Ureter (tissue), 1 donor: ENCODE data around the gene PDZK1. TPM values are rescaled to one million over a fixed set of nuclear protein-coding genes. Genes with fewer than 3 reads are reported as not detected.
"Not testable (repeated sequence)": the region's sequence is repeated elsewhere in the genome, so short reads cannot be mapped to it uniquely, and the experiment has no call there.

ENCODE experiments used
- DNase-seq: peaks from one replicate; pipeline ENCODE4 v3.0.0-alpha.2; 2020; ENCODE audit warnings: low spot score
- total RNA-seq: library from RNA; stranded (reverse); gene quantifications from one replicate; pipeline ENCODE4 v1.2.4, GENCODE V29; 2023
- donor health status: DM: yes; HTN: yes; CAD: no.

Gene PDZK1
- total RNA-seq: 0.23 TPM

DNA sequence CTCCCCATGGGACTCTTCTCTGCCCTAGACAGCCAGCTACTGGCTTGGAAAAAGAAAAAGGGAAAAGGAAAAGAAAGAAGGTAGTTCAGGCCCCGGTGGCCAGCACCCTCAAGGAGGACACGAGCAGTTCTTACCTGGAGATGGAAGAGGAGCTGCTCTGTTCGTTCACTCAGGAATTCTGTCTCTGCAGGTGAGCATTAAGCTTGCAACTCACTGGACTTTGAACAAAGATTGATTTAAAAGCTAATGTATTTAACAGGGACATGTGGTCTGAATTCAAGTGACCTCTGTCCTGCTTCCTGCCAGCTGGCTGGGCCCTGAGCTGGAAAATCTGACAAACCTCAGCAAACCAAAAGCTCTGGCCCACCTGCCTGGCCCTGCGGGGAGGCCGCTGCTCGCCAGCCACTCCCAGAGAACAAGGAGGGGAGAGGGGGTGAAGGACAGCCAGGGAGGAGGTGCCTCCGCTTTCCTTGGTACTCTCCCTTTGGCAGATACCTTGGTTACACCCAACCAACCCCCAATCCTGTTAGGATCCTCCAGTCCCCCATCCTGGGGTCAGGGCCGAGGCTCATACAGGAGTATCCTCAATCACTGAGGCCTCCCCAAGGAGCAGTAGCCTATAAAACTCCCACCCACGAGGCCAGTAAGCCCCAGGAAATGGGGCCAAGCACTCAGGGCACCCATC is at the start of gene PDZK1:
TSS of gene PDZK1 (minus strand) at position 186 of the 685 bp plus-strand sequence. CDS start 19,347 bp downstream, outside the sequence.
- no peak for DNase-seq

DNA sequence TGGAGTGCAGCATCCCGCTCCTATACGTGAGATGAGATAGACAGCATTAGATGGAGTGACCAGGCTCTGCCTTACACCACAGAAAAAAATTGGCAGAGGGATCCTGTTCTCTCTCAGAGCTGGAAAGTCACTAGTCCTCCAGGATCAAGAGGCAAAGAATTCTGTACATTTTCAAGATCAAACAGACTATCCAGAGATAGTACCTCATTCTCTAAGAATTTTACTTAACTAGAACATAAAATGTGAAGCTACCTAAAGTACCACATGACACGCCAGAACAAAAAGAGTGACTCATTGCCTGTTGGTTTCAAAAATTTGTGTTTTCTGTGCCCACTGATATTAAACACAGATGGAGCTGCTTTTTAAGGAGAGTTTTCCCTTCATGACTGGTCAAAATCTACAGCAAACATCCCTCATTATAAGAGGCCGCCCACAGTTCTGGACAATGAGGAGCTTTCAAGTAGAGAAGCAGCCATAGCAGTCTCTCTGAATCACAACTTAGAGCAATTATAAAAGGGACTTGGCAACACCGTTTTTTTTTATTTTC is 44.4 kb upstream of the PDZK1 start:
- DNase-seq: no peak

- no peak for DNase-seq
These were observed 43.3 kb upstream of the PDZK1 start for GRCh38 chr1:145750426-145750825.

- no peak for DNase-seq
These were observed 40.5 kb upstream of the PDZK1 start for GRCh38 chr1:145747398-145748247.

- DNase-seq: no peak
These were observed 33.1 kb upstream of the PDZK1 start for GRCh38 chr1:145740269-145740668.

DNA sequence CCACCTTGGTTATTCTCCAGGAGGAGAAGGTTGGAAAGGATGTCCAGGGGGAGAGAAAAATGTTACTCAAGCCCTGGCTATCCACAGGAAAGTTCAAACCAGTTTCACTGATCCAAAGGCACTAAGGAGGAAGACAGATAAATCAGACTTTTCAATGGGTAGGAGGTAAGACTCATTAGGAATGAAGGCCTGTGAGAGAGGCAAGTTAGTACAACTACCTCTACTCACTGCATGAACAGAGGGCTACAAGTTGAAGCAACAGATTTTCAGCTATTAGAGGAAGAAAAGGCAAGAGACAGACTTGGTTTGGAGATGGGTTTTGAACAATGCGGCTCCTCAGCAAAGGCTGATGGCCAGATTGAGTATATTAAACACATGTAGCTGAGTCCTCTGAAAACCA is 29.0 kb upstream of the PDZK1 start:
- no peak for DNase-seq

- no peak for DNase-seq
These were observed 23.7 kb upstream of the PDZK1 start for GRCh38 chr1:145730900-145731299.

- no peak for DNase-seq
These were observed 23.3 kb upstream of the PDZK1 start for GRCh38 chr1:145730467-145730866.

GRCh38 chr1:145729666-145730436 is 22.7 kb upstream of the PDZK1 start:
- DNase-seq: no peak

DNA sequence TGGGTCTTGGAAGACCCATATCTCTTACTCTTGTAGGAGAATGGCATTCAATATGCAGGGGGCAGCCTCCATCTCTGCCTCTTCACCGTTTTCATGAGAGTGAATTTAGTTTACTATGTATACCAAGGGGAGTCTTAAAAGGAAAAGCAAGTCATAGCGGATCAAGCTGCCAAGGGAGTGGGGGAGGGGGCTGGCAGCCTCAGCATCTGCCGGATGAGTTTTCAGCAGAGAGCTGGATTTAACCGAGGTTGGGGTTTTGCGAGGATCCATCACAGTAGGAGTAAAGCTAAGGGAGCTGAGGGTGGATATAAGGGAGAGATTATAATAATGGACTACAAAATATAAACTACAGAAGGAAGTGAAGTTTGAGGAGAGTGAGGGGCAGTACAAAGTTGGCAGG is 22.0 kb upstream of the PDZK1 start:
- DNase-seq: no peak

GRCh38 chr1:145726193-145726592 is 19.0 kb upstream of the PDZK1 start:
- not testable (repeated sequence) for DNase-seq

GRCh38 chr1:145720878-145721671 is 13.9 kb upstream of the PDZK1 start:
- DNase-seq: peak; percentile 67

- DNase-seq: no peak
These were observed 13.3 kb upstream of the PDZK1 start for GRCh38 chr1:145720556-145720877.

DNA sequence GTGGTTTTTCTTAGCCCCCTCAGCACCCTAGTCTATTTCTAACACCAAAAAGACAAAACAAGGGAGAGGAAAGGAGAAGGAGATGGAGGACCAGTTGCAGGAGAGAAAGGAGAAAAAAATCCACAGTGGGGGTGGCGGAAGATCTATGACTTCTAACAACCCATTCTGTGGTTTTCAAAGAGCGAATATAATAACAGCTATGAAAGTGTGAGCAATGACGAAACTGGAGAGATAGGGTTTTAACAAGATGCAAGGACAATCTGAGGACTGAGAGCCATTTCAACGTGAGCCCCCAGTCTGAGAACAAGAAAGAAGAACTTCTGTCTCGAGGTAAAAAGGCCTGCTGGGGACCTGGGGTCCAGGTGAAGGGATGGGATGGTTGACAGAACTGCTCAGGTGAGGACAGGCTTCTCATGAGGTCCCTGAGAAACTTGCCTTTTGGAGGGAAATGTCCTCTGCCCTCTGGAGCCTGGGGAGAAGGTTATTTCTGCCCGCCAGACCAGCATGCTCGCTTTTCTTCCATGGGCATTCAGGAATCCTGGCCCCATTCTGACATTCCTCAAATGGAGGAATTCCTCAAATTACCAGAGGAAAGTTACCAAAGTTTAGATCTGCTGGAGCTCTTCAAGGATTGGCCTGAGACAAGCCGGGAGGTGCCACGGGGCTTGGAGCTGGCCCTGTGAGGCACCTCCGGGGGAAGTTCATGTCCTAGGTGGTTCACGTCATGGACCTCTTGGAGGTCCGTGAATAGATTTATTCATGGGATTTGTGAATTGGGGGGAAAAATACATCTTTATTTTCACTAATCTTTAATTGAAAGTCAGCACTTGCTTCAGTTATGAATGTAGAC is 12.3 kb upstream of the PDZK1 start, which contains the start of gene CD160:
TSS of gene CD160 (plus strand) at position 270 of the 850 bp plus-strand sequence. CDS start 8,829 bp downstream, outside the sequence.
- no peak for DNase-seq

- not testable (repeated sequence) for DNase-seq
These were observed 11.3 kb upstream of the PDZK1 start for GRCh38 chr1:145718465-145718864.

DNA sequence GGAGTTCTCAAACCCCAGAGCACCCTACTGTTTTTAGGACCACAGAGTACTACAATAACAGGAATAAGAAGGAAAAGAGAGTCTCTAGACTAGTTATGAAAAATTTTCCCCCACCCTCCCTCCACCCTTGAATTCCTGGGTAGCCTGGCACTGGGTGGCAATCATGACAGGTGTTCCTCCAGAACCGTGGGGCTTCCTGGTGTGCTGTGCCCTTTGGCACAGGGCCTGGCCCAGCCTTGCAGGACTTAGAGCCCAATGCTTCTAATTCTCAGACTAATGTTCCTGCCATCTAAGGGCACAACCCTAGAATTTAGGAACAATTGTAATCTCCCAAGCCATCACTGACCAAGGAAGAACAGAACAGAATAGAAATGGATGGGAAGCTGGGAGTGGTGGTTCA is 10.7 kb upstream of the PDZK1 start:
- no peak for DNase-seq

GRCh38 chr1:145716641-145717345 is 9.6 kb upstream of the PDZK1 start:
- DNase-seq: no peak

DNA sequence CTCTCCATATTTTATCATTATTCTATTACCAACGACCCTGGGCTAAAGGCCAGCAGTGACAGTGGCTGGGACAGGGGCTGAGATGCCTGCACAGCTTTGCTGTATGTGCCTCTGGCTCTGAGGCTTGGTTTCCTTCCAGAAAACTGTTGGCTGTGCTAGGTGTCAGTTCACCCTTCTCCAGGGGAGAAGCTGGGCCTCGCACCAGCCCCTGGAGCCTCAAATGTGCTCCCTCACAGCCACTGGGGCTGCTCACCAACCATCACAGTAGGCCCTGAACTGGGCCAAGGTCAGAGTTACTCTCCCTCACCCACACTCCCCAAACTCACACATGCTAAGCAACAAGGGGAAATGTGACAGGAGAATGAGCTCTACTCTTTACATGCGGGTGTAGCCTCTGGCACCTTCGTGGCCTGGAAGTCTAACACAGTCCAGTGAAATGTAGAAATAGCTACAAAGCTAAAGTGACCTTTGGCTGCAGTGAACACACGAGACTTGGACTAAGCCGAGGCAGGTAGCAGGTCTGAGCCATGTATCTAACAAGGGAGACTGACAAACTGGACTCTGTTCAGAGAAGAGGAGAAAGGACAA is 7.5 kb upstream of the PDZK1 start:
- no peak for DNase-seq

- DNase-seq: no peak
These were observed 4.1 kb upstream of the PDZK1 start for GRCh38 chr1:145711213-145711651.
